NCI-H1092 treated with DMSO at 0.1 percent for 48 hours (cell line): ENCODE data around the gene ADAT1.
"Not testable (repeated sequence)": the region's sequence is repeated elsewhere in the genome, so short reads cannot be mapped to it uniquely, and the experiment has no call there.

Source experiments
- DNase-seq: peaks from one replicate; lab custom pipeline; 2025; lab: John Stamatoyannopoulos, UW

ADAT1 gene

DNA sequence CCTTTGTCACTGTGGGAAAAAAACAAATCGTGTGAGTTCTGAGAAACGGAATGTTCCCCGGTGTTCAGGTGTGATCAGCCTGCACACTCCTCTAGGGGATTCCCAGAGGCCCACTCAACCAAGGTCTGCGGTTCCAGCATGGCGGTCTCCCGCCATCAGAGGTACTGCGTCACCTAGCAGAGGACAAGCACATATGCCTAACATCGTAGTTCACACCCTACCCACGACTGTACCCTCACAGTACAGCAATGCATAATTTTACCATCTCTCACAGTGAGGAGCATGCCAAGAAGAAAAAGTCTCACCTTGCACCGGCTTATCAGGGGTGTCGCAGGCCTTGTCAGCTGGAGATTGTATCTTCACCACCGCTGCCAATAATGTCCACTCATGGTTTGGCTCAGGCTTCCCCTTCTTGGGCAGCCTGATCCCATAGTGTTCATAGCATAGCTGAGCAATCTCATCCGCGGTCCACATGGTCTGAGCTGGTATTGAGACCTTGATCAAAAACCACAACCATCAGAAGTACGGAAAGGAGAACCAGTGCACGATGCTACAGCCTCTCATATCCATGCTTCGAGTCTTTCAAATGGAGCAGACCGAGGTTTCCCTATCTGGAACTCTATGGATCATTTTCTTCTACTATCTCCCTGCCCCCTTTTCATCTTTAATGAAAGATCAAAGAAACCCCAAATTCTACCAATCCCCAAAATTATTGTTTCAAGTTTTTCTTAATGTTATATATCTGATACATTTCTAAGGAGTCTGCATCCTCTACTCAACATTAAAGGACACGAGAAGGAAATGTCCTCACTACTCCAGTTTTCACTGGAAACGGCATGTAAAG, 2.5 kb downstream of the ADAT1 start:
- no peak for DNase-seq

DNA sequence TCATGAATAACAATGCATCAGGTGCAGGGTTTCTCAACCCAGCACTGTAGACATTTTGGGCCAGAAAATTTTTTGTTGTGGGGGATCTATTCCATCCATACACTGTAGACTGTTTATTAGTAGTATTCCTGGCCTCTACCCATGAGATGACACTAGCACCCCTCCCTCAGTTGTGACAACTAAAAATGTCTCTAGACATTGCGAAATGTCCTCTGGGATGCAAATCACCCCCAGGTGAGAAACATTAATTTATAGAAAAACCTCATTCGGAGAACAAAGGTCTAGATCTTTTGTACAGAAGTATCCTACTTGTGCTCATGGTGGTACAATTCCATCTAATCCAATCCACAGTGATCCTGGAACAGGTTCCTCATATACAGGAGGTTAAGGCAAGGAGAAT, 4.3 kb downstream of the ADAT1 start:
- DNase-seq, result no peak

DNA sequence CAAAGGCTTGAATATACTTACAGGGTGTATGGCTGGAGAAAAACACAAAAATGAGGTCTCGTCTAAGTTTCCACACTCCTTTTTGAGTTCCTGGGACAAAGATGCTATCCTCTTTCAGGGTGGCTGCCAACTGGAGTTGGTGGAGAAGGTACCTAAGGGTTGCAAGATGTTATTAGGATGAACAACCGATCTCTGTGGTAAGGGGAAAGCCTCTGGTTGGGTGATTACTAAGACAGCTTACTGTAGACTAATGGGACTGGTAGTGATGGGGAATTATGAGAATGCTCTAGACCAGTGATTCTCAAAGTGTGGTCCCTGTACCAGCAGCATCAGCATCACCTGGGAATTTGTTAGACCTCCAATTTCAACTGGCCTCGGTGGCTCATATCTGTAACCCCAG, 6.0 kb downstream of the ADAT1 start:
- DNase-seq, result no peak

DNA sequence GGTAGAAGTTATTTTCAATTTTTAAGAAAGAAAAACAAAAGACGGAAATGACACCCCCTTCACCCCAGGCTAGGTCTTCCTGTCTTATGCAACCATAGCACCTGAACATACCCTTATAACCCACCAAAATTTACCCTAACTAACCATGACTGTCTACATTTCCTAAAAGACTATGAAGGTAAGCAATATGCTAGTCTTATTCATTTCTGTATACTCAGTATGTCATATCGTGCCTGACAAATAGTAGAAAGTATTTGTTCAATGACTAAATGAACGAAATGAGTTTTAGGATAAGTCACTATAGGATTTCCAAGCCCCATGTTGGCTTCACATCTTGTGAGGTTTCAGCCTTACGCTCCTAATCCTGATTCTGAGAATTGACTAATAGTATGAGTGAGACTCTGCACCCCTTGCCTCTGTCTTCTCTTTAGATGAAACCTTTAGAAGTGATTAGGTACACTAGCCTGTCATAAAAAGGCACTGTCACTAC, 6.5 kb downstream of the ADAT1 start:
- DNase-seq, result no peak

DNA sequence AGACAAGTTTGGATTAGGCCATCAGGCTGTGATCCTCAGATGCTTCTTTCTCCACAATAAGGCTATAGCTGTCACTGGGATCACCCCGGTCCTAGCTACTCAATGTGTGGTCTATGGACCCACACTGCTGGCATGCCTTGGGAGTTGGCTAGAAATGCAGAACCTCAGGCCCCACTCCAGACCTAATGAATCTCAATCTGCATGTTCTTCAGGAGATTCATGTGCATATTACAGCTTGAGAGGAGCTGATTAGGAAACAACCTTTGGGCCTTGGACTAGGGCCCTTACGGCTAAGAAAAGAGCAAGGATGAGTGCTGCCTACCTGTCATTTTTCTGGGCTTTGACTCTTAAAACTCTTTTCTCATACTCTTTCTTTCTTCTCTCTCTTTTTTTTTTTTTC, 7.5 kb downstream of the ADAT1 start:
- no peak for DNase-seq

DNA sequence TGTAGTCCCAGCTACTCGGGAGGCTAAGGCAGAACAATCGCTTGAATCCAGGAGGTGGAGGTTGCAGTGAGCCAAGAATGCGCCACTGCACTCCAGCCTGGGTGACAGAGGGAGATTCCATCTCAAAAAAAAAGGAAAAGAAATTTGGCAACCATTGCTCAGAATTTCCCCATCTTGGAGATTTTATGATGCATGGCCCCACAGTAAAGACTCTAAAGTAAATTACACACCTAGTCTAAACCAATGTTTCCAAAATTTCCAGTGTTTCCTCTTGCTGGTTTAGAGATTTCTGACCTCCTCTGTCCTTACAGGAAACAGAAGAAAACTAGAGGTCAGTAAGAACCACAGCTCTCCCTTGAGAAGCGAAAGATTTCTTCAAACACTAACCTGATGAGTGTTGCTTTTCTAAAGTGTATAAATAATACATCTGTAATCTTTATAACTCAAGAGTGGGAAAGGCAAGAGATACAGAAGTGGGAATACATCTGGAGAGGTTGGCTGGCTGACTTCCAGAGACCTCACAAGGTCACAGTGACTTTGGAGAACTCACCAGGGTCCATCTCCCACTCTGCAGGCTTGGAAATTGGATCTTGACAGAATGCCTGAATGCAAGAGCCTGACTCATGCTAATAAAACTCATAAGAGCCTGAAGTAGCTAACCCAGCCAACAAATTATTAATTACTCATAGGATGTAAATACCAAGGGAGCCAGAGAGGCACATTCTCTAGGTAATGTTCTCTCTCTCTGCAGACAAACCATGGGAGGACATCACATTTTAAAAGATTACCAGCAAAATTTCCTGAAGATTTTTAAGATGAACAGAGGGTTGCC, 8.8 kb downstream of the ADAT1 start:
- DNase-seq, result no peak

DNA sequence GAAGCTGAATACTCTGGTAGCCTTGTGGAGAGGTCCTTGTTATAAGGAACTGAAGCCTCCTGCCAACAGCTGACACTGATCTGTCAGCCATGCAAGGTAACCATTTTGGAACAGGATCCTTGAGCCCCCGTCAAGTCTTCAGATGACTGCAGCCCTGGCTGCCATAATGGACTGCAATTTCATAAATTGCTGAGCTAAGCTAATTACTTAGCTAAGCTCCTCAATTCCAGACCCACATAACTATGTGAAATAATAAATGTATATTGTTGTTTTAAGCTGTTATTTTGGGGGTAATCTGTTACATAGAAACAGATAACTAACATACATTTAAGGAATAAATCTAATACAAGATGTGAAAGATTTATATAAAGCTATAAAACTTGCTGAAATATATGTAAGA, 16.6 kb downstream of the ADAT1 start:
- no peak for DNase-seq

DNA sequence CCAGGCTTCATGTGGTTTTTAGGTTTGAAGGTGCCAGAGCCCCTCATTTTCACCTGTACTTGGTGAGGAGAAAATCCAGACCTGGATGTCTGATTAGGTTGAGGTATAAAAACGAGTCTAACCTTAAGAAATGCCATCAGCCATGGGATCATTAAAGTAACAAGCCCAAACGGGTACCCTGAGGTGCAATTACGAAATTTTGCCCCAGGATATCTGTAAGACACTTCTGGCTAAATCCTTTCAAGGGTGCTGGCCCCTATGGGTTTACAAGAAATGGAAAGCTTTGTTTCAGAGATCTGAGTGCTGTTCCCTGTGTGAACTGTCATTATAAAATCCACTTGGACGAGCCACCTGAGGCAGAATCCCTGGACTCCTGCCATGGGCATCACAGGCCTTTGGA, 19.8 kb downstream of the ADAT1 start:
- no peak for DNase-seq

DNA sequence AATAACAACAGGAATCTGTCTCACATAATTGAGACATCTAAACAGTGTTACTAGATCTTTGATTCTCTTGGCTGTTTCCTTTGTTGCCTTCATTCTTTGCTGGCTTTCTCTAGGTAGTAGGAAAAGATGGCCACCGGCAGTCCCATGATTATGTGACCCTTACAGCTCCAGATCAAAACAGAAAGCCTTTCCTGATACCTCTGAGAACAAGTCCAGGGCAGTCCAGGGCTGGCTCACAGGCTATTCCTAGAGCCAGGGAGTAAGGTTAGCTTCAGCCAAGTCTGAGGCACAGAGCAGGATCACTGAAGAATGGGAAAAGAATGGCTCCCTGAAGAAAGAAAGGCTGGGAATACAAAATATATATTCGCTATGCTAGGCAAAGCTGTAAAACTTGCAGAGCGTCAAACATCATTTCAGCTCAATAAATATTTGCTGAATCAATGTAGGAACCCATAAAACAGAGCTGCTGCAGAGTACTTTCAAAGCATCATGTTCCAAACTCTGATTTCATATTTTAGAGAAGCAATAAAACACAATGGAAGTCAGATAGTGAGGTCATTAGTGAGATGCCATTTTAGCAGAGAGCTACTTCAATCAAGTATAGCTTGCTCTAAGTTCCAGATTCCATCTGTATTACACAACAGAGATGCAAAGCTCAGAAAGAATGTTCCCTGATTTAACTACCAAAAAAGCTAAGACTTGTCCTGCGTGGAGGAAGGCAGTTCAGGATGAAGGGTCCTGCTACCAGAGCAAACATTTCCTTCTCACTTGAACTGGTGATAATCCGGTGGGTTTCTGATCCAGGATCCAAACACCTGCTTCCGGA, 23.4 kb downstream of the ADAT1 start:
- no peak for DNase-seq

DNA sequence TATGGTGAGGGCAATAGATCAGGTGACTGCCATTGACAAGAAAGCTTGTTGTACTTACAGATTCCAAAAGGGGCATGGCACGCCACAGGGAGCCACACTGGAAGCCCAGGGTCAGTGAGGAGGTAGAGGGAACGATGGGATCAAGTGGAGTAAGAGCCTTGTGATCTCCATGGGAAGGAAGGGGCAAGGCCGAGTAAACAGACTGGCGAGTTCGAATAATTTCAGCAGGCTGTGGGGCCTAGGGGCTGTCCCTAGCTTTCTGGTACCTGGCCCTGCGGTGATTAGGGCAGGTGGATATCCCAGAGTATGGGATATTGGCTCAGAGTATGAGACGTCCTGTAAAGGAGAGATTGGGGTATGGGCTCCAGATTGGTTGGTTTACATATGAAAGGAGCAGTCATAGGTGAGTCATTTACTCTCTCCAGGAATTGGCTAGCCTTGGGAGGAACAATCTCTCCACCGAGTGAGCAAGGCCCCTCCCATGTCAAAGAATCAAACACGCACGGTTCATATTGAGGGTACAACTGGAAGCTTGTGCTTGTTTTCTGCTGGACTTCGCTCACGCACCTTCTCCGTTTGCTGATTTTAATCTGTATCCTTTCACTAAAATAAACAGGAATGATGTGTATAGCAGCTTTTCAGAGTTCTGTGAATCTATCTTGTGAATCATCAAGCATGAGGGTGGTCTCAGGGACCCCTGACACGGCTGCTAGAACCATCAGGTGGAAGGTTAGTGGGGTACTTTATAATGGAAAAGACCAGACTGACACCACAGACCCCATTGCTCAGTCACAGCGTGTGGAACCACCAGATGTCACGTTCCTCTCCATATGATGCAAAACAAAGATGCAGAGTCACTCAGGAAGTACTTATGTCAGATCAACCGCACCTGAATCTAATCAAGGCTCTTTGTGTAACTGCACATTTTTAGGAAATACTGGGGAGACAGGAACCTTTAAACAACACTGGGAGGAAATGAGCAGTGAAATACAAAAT, 29.0 kb downstream of the ADAT1 start:
- peak; percentile 52 for DNase-seq

DNA sequence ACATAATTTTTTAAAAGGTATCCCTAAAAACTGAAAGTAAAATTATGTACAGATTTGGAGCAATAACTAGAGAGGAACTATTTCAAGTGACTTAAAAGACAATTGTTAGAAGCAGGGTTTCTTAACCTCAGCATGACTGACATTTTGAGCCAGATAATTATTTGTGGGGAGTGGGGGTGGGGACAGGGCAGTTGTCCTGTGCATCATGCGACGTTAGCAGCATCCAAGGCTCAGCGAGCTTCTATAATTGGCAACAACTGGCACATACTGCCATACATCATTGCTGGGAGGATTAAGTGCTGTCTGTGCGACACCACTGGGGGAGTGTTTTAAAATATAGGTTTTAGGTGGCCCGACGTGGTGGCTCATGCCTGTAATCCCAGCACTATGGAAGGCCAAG, 29.8 kb downstream of the ADAT1 start:
- no peak for DNase-seq

DNA sequence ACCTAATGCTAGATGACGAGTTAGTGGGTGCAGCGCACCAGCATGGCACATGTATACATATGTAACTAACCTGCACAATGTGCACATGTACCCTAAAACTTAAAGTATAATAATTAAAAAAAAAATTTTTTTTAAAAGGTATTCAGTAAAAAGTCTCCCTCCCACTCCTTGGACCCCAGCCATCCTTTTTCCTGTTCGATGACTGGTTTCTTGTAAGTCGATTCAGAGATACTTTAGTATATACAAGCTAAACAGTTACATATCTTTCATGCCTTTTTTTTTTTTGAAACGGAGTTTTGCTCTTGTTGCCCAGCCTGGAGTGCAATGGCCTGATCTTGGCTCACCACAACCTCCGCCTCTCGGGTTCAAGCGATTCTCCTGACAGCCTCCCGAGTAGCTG, 31.2 kb downstream of the ADAT1 start:
- DNase-seq, result not testable (repeated sequence)

DNA sequence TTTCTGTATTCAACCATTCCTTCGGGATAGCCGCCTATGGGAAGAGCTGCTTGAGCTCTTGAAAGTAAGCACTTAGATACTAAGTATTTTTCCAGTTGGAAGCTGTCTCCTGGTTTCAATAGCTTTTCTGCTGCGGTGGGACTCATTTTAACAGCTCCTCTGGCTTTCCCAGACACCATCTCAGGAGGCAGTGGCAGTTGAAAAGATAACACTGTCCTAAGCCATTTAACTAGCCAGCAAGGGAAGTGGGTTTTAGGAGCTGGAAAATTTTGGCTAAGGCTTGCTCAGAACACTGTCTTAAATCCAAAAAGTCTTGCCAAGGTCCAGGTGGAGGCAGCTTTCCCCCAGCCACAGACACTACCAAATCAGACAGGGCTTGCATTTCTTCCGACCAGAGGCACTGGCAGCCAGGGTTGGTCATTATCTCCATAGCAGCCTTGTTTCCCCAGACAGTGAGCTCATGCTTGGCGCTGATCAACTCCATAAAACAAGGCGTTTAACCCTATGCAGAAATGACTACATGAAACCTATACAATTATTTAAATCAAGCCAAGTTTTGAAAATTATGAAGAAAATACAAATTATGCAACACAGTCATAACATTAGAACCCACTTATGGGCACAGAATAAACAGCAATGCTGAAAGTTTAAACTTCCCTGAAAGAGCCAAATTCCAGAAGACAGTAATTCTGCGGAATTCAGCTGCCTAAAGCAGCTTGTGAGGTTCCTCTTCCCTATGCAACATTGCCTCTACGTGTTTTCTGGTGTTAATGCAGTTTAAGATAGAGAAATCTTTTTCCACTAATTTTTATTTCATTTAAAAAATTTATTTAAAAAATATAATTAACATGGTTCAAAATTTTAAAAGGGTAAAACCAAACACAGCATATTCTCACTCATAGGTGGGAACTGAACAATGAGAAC, 31.9 kb downstream of the ADAT1 start:
- no peak for DNase-seq

DNA sequence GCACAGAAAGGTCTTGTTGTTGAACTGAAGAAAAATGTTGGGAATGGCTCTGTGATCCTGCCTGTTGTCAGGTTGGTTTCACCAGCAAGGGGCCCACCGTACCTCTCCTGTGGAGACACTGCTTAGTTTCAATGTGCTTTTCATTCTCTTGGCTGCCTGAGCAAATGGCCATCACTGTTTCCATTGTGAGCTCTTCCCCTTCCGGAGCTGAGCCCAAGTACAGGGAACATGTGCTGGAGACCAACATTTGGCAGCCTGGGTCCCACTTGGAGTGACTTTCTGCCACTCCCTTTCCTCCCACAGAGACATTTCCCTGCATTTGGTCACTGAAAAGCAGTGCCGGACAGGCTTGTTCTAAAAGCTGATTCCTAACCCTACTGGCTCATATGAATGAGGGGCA, 33.8 kb downstream of the ADAT1 start:
- DNase-seq, result no peak

DNA sequence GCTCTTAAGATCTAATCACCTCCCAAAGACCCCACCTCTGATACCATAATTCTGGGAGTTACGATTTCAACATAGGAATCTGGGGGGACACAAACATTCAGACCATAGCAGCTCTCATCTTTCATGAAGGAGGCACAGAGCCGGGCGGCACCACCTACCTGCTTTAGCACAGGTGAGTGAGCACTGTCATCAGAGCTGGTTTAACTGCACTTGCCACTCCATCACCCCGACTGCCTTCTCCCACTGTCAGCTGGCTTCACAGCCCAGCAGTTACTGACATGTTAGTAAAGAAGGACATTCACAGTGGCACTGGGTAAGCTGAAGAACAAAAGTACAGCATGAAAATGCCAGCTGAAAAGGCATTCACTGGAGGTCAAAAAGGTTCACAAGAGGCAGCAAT, 34.4 kb downstream of the ADAT1 start:
- no peak for DNase-seq

DNA sequence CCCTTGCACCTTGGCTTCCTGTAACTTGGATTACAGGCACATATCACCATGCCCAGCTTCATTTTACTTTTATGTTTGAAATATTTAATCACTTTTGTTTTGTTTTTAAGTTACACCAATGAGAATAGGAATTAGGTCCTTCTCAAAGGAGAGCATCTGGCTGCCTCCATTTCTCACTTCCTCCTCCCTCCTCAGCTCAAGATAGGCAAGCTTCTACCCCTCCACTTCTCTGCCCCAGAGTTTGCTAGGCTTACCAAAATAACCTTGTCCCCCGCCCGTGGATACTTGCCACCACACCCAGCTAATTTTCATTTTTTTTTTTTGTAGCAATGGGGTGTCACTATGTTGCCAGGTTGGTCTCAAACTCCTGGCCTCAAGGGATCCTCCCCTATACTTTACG, 39.0 kb downstream of the ADAT1 start:
- DNase-seq, result no peak

DNA sequence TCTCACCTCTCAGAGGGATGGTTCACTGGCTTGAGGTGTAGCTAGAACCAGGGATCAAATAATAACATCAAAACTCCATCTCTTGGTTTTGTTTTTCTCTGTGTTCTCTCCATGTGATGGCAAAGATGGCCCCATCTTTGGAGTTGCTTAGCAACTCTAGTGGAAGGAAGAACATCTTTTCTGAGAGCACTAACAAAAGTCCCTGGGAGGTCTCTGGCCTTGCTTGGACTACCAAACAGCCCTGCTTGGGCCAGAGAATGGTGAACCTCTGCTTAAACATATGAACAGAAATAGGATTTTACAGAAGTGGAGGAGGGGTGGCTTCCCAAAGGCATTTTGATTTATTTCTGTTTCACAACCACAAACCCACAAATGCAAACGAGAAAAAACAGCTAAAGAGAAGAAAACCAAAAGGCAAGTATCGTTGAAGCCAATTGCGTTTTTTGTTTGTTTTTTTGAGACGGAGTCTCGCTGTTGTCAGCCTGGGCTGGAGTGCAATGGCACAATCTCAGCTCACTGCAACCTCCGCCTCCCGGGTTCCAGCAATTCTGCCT, 43.7 kb downstream of the ADAT1 start:
- DNase-seq, result no peak

DNA sequence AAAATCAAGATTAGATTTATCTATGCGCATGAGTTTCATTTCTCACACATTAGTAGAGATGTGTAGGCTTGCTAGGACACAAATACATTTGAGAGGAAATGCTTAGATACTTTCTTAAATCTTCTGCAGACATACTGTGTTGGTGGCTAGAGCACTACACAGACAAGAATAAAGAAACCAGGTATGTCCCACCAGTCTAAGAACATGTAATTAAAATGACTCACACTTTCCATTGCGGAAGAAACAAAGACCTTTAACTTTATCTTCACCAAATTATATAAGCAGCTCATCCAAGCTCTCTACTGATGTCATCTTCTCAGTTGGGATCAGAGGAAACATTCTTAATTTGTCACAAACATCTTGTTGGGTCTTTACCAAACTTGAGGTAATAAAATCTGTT, 44.4 kb downstream of the ADAT1 start:
- DNase-seq, result no peak

DNA sequence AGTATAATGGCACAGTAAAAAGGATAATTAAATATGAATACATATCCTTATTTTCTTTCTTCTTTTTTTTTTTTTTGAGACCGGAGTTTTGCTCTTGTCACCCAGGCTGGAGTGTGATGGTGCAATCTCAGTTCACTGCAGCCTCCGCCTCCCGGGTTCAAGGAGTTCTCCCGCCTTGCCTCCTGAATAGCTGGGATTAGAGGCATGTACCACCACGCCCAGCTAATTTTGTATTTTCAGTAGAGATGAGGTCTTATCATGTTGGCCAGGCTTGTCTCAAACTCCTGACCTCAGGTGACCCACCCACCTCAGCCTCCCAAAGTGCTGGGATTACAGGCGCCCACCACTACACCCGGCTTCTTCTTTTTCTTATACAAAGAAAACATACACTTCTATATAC, 44.9 kb downstream of the ADAT1 start:
- no peak for DNase-seq

DNA sequence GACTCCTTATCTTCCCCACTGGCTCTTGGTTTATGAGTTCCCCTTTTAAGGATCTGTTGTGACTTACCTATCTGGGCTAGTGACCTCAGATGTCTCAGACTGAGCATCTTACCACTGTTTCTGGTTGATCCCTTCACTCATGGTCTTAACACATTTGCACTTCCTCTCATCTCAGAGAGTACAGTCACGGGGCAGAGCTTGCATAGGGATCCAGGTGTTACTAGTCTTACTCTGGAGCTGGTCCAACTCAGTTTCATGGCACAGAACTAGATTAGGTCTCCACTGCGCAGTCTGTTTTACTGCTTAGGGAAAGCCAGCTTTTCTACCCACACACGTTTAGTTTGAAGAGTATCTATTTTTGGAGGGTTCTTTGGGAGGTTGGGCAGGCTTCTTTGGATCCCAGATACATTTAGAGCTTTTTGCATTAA, 46.7 kb downstream of the ADAT1 start:
- DNase-seq, result no peak
